Trophoblast cell (in vitro differentiated cells and primary cell): Measurements from ENCODE around the gene FNIP1.
"Not testable (repeated sequence)": the region's sequence is repeated elsewhere in the genome, so short reads cannot be mapped to it uniquely, and the experiment has no call there.

Source experiments
- DNase-seq, 2 donors: peaks; one replicate each; pipeline ENCODE4 v3.0.0-alpha.2; 2016
- H2AFZ ChIP-seq: 2 replicates; pipeline ENCODE4 v1.6.1; 2013; ENCODE audit warnings: low read length, moderate library complexity, mild to moderate bottlenecking; ENCODE audit not compliant: insufficient read depth, poor library complexity
- H2AK5ac ChIP-seq: 2 replicates; pipeline ENCODE4 v1.6.1; 2013; ENCODE audit warnings: mild to moderate bottlenecking, low read length
- H2BK120ac ChIP-seq: 2 replicates; pipeline ENCODE4 v1.6.1; 2013; ENCODE audit warnings: low read length, mild to moderate bottlenecking, moderate library complexity; ENCODE audit not compliant: insufficient read depth, poor library complexity
- H2BK12ac ChIP-seq: 2 replicates; pipeline ENCODE4 v1.6.1; 2013; ENCODE audit warnings: mild to moderate bottlenecking, low read length, moderate library complexity
- H2BK5ac ChIP-seq: 2 replicates; pipeline ENCODE4 v1.6.1; 2013; ENCODE audit warnings: low read length, low read depth, moderate library complexity, mild to moderate bottlenecking; ENCODE audit not compliant: poor library complexity
- H3K14ac ChIP-seq: 2 replicates; pipeline ENCODE4 v1.6.1; 2013; ENCODE audit warnings: mild to moderate bottlenecking, low read length
- H3K18ac ChIP-seq: 2 replicates; pipeline ENCODE4 v1.6.1; 2013; ENCODE audit warnings: mild to moderate bottlenecking, low read length
- H3K23ac ChIP-seq: 2 replicates; pipeline ENCODE4 v1.6.1; 2013; ENCODE audit warnings: low read length
- H3K27ac ChIP-seq: 2 replicates; pipeline ENCODE4 v1.5.1; 2013; ENCODE audit warnings: low read depth, mild to moderate bottlenecking, inconsistent platforms, low read length, moderate library complexity
- H3K27me3 ChIP-seq: 2 replicates; pipeline ENCODE4 v1.6.1; 2013; ENCODE audit warnings: inconsistent platforms, mild to moderate bottlenecking, low read length, moderate library complexity; ENCODE audit not compliant: insufficient read depth
- H3K36me3 ChIP-seq, 2 experiments: 1 replicate in 1 of 2; 2 replicates in 1 of 2; pipeline ENCODE4 v1.6.1; 2013; ENCODE audit warnings: low read length in 2 of 2, mild to moderate bottlenecking in 2 of 2, moderate library complexity in 1 of 2; ENCODE audit not compliant: insufficient read depth in 2 of 2, control insufficient read depth in 1 of 2
- H3K4ac ChIP-seq: 2 replicates; pipeline ENCODE4 v1.6.1; 2013; ENCODE audit warnings: low read depth, mild to moderate bottlenecking, low read length, moderate library complexity
- H3K4me1 ChIP-seq, 2 experiments: 1 replicate in 1 of 2; 2 replicates in 1 of 2; pipeline ENCODE4 v1.6.1; 2013; ENCODE audit warnings: low read length in 2 of 2, mild to moderate bottlenecking in 2 of 2, moderate library complexity in 1 of 2; ENCODE audit not compliant: insufficient read depth in 2 of 2, control insufficient read depth in 1 of 2
- H3K4me2 ChIP-seq: 2 replicates; pipeline ENCODE4 v1.6.1; 2013; ENCODE audit warnings: inconsistent platforms, mild to moderate bottlenecking, low read length, moderate library complexity
- H3K4me3 ChIP-seq: 2 replicates; pipeline ENCODE4 v1.5.1; 2013; ENCODE audit warnings: mild to moderate bottlenecking, low read depth, low read length, inconsistent platforms
- H3K79me1 ChIP-seq: one replicate; pipeline ENCODE4 v1.6.1; 2013; ENCODE audit warnings: low read length
- H3K79me2 ChIP-seq: 2 replicates; pipeline ENCODE4 v1.6.1; 2013; ENCODE audit warnings: low read length, mild to moderate bottlenecking; ENCODE audit not compliant: control insufficient read depth, insufficient read depth, poor library complexity
- H3K9ac ChIP-seq: 2 replicates; pipeline ENCODE4 v1.6.1; 2013; ENCODE audit warnings: mild to moderate bottlenecking, low read length
- H3K9me3 ChIP-seq: 2 replicates; pipeline ENCODE4 v1.6.1; 2013; ENCODE audit warnings: low read depth, mild to moderate bottlenecking, control low read depth, inconsistent platforms, low read length; ENCODE audit not compliant: insufficient read depth
- H4K12ac ChIP-seq: 2 replicates; pipeline ENCODE4 v1.6.1; 2013; ENCODE audit warnings: low read depth, mild to moderate bottlenecking, low read length, moderate library complexity
- H4K8ac ChIP-seq: 2 replicates; pipeline ENCODE4 v1.6.1; 2013; ENCODE audit warnings: low read depth, mild to moderate bottlenecking, low read length, moderate library complexity
- H4K91ac ChIP-seq: one replicate; pipeline ENCODE4 v1.6.1; 2013; ENCODE audit warnings: low read depth, mild to moderate bottlenecking, low read length, moderate library complexity
- WGBS: extraction: QIAGEN DNeasy Blood & Tissue Kit; methylation state at CpG from one replicate; pipeline ENCODE4 v1.1.7; 2013; ENCODE audit warnings: missing lambda C conversion rate; ENCODE audit not compliant: insufficient read length, insufficient coverage; ENCODE audit errors: extremely low coverage; 5-methylcytosine and 5-hydroxymethylcytosine counted together

Gene FNIP1

GRCh38 chr5:131682175-131682574 lies 114.6 kb downstream of the FNIP1 start:
- no peak overlapping the region for H2BK5ac ChIP-seq
- H3K27ac ChIP-seq = no peak overlapping the region
- H2BK120ac ChIP-seq = no peak overlapping the region
- no peak overlapping the region for H3K4me3 ChIP-seq
- H2AFZ ChIP-seq = no peak overlapping the region
- no peak overlapping the region for H4K8ac ChIP-seq
- H4K91ac ChIP-seq = no peak overlapping the region
- H3K9me3 ChIP-seq = no peaks in the 10 kb centered on the region
- H3K18ac ChIP-seq = no peak overlapping the region
- no peak overlapping the region for H2AK5ac ChIP-seq
- no peaks in the 10 kb centered on the region for H3K27me3 ChIP-seq
- no CpG with 5 or more reads among the region's 5 CpGs for WGBS
- no peak for DNase-seq
- H4K12ac ChIP-seq = no peak overlapping the region
- H3K4me2 ChIP-seq = no peak overlapping the region
- no peak overlapping the region for H3K23ac ChIP-seq
- H3K36me3 ChIP-seq = peaks cover 0 to 4% of the 10 kb centered on the region in 2 experiments
- H3K4me1 ChIP-seq = no peaks in the 10 kb centered on the region
- H2BK12ac ChIP-seq = no peak overlapping the region
- no peak overlapping the region for H3K4ac ChIP-seq
- no peaks in the 10 kb centered on the region for H3K79me2 ChIP-seq
- no peak overlapping the region for H3K14ac ChIP-seq
- H3K79me1 ChIP-seq = no peaks in the 10 kb centered on the region
- no peak overlapping the region for H3K9ac ChIP-seq

GRCh38 chr5:131679911-131680310 lies 116.9 kb downstream of the FNIP1 start:
- Histone ChIP-seq H3K4me2 (no peak overlapping the region), H4K8ac (no peak overlapping the region), H3K18ac (no peak overlapping the region), H2BK120ac (no peak overlapping the region), H2AK5ac (no peak overlapping the region), H4K12ac (no peak overlapping the region), H3K27me3 (no peaks in the 10 kb centered on the region), H3K79me1 (no peaks in the 10 kb centered on the region), H3K4me3 (no peak overlapping the region), H3K9ac (no peak overlapping the region), H3K9me3 (no peaks in the 10 kb centered on the region), H3K27ac (no peak overlapping the region), H3K36me3 (peaks cover 4 to 8% of the 10 kb centered on the region in 2 experiments), H3K23ac (no peak overlapping the region), H4K91ac (no peak overlapping the region), H2BK5ac (no peak overlapping the region), H3K4me1 (no peaks in the 10 kb centered on the region), H3K4ac (no peak overlapping the region), H2AFZ (no peak overlapping the region), H3K79me2 (no peaks in the 10 kb centered on the region), H2BK12ac (no peak overlapping the region), H3K14ac (no peak overlapping the region)
- no CpG with 5 or more reads among the region's 1 CpG for WGBS
- DNase-seq = no peak

GRCh38 chr5:131678273-131678672 lies 118.5 kb downstream of the FNIP1 start:
- not testable (repeated sequence) for H3K27ac ChIP-seq, H4K8ac ChIP-seq, H3K23ac ChIP-seq, H2BK5ac ChIP-seq, H3K4ac ChIP-seq, H3K4me1 ChIP-seq, H3K4me3 ChIP-seq, H3K14ac ChIP-seq, H3K9me3 ChIP-seq, H4K91ac ChIP-seq, H2BK12ac ChIP-seq, H3K79me1 ChIP-seq, H3K18ac ChIP-seq, H3K9ac ChIP-seq, H2BK120ac ChIP-seq, H2AK5ac ChIP-seq, H3K4me2 ChIP-seq, H3K27me3 ChIP-seq, H4K12ac ChIP-seq, H3K79me2 ChIP-seq, H2AFZ ChIP-seq
- no CpG with 5 or more reads among the region's 10 CpGs for WGBS
- DNase-seq = peak; percentile 54 to 65
- peaks cover 10% of the 10 kb centered on the region in 2 experiments for H3K36me3 ChIP-seq

GRCh38 chr5:131677115-131677514 lies 119.7 kb downstream of the FNIP1 start:
- Histone ChIP-seq H3K14ac (no peak overlapping the region), H4K12ac (no peak overlapping the region), H3K27ac (no peak overlapping the region), H2BK120ac (no peak overlapping the region), H3K4me1 (no peaks in the 10 kb centered on the region), H3K79me2 (no peaks in the 10 kb centered on the region), H3K9ac (no peak overlapping the region), H3K79me1 (no peaks in the 10 kb centered on the region), H3K4ac (no peak overlapping the region), H4K91ac (no peak overlapping the region), H2AK5ac (no peak overlapping the region), H3K9me3 (no peaks in the 10 kb centered on the region), H3K4me3 (no peak overlapping the region), H4K8ac (no peak overlapping the region), H2BK12ac (no peak overlapping the region), H3K23ac (no peak overlapping the region), H2AFZ (no peak overlapping the region), H3K27me3 (no peaks in the 10 kb centered on the region), H3K36me3 (peaks cover 10% of the 10 kb centered on the region in 2 experiments), H3K18ac (no peak overlapping the region), H3K4me2 (no peak overlapping the region), H2BK5ac (no peak overlapping the region)
- WGBS = no CpG with 5 or more reads among the region's 3 CpGs
- no peak for DNase-seq
